GM12872 (cell line): ENCODE data around the gene NUP214.

ENCODE experiments used
- TF ChIP-seq, protein P1 (sequence below): IDR thresholded peaks from 3 replicates; pipeline ENCODE4 v1.5.1; 2011; ENCODE audit warnings: low read depth, mild to moderate bottlenecking, low read length, moderate library complexity; ENCODE audit not compliant: insufficient read depth

NUP214 gene

DNA sequence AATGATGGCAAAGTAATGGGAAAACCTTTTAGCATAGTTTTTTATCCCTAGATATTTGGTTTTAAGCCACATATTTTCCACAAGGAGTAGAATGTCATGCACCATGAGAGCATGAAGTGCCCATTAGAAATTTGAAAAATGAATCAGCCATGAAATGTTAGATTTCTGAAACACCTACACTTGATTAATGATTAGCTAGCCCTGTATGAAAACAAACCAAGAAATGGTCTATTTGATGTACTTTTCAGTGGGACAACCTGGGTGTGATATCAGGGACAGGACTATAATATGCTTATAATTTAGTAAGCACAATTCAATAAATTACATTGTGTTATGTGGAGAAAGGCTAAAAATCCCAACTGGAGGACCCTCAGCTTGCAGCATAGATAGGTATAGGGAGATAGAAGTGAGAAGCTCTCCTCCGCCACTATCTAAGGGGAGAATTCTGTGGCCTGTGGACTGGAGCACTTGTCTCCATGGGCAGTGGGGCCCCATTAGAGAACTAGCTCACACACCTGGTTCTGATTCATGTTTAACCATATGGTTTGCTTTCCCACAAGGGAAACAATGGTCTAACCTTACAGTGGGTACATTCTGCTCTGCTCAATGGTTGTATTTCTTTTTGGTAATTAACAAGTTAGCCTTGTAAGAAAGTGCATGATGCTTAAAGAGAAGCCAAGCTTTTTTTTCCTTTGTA, 35.2 kb downstream of the NUP214 start:
- TF ChIP-seq, protein P1, sequence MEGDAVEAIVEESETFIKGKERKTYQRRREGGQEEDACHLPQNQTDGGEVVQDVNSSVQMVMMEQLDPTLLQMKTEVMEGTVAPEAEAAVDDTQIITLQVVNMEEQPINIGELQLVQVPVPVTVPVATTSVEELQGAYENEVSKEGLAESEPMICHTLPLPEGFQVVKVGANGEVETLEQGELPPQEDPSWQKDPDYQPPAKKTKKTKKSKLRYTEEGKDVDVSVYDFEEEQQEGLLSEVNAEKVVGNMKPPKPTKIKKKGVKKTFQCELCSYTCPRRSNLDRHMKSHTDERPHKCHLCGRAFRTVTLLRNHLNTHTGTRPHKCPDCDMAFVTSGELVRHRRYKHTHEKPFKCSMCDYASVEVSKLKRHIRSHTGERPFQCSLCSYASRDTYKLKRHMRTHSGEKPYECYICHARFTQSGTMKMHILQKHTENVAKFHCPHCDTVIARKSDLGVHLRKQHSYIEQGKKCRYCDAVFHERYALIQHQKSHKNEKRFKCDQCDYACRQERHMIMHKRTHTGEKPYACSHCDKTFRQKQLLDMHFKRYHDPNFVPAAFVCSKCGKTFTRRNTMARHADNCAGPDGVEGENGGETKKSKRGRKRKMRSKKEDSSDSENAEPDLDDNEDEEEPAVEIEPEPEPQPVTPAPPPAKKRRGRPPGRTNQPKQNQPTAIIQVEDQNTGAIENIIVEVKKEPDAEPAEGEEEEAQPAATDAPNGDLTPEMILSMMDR, result no peak

DNA sequence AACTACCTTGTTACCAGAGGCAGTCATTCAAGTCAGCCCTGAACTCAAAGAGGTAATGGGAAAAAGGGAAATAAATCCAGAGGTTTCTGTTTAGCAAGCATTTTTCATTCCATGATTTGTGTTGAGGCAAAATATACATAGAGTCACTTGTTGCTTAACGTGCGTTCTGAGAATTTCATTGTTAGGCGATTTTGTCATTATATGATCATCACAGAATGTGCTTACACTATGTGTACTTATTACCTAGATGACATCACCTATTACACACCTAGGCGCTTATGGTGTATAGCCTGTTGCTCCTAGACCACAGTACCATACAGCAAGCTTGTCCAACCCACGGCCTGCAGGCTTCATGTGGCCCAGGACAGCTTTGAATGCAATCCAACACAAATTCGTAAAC, 36.2 kb downstream of the NUP214 start:
- TF ChIP-seq, protein P1, result no peak

DNA sequence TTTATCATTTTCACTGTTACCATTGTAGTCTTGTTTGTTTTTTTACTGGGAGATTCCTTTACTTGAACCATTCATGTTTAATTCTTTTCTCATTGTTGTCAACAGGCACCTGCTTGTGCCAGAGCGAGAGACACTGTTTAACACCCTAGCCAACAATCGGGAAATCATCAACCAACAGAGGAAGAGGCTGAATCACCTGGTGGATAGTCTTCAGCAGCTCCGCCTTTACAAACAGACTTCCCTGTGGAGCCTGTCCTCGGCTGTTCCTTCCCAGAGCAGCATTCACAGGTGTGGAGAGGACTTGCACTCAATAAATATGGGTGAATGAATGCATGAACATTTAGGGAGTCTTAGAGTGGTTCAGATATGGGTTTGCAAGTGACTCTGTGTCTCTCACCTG, 37.5 kb downstream of the NUP214 start:
- TF ChIP-seq, protein P1, result no peak

DNA sequence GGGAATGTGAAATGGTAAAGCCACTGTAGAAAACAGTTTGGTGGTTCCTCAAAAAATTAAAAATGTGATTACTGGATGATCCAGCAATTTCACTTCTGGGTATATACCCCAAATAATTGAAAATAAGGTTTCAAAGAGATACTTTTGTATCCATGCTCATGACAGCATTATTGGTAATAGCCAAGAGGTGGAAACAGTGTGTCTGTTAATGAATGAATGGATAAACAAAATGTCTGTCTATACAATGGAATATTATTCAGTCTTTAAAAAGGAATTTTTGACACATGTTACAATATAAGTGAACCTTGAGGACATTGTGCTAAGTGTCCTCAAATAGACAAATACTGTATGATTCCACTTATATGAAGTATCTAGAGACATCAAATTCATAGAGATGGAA, 40.1 kb downstream of the NUP214 start:
- TF ChIP-seq, protein P1, result no peak

DNA sequence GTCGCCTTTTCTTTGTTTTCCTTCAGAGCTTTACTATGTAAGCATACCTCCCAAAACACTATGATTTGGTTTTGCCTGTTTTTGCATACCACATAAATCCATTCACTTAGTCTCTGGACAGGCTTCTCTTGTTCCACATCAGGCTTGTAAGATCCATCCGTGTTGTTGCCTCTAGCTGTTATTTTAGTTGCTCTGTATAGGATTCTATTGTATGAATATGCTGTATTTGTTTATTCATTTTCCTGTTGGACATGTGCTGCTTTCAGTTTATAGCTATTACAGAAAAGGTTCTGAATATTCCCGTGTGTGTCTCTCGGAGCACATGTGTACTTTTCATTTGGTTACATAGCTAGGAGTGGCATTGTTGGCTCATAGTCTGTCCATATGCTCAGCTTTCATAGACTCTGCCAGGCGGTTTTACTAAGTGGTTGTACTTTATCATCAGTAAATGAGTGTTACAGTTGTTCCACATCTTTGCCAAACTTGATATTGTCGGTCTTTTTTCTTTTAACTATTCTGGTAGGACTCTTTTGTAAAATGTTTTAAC, 41.8 kb downstream of the NUP214 start:
- TF ChIP-seq, protein P1, result no peak

DNA sequence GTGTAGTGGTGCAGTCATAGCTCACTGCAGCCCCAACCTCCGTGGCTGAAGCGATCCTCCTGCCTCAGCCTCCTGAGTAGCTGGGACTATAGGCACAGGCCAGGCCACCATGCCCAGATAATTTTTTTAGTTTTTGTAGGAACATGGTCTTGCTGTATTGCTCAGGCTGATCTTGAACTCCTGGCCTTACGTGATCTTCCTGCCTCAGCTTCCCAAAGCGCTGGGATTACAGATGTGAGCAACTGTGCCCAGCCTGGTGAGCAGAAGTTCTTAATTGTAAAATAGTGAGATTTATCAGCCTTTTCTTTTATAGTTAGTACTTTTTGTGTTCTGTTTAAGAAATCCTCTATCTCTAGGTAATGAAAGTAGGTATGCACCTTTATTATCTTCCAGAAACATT, 42.5 kb downstream of the NUP214 start:
- TF ChIP-seq, protein P1, result no peak

DNA sequence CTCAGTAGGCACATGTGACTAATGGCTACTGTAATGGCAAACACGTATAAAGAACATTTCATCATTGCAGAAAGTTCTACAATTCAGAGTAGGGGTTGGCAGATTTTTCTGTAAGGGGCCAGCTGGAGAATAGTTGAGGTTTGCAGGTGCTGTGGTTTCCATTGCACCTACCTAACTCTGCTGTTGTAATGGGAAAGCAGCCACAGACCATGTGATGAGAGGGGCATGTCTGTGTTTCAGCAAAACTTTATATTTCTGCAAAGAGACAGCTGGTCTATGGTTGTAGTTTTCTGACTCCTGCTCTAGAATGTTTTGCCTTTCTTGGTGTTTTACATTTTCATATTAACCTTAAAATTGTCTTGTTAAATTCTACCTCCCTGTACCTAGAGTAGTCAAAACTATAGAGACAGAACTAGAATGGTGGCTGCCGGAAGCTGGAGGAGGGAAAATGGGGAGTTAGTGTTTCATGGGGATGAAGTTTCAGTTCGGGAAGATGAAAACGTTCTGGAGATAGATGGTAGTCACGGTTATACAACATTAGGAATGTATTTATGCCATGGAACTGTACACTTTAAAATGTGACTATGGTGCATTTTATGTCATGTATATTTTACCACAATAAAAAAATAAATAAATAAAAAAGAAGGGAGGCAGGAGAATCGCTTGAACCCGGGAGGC, 44.3 kb downstream of the NUP214 start:
- TF ChIP-seq, protein P1, result no peak
